Right ventricle myocardium superior (tissue), 1 donor: Measurements from ENCODE around the gene HCN2. TPM values are rescaled to one million over a fixed set of nuclear protein-coding genes. Genes with fewer than 3 reads are reported as not detected.
"Not testable (repeated sequence)": the region's sequence is repeated elsewhere in the genome, so short reads cannot be mapped to it uniquely, and the experiment has no call there.

Experiments
- ATAC-seq: fragments of 200-7000 bp; cut with Tn5 transposase; one replicate; pipeline ENCODE4 v1.9.1; 2020; ENCODE audit warnings: mild to moderate bottlenecking; ENCODE audit not compliant: poor library complexity
- DNase-seq: peaks from one replicate; pipeline ENCODE4 v3.0.0-alpha.2; 2020
- intact Hi-C: fragments of 100-400 bp; cut with DNase I; formaldehyde crosslinking; loops from one replicate; pipeline ENCODE4 v1.11.2; 2022
- total RNA-seq: library from RNA; stranded (reverse); fragmentation: NEBNext Ultra II Directional; extraction: Animal tissue kit (Norgen Biotek cat#: 25700); gene quantifications from one replicate; pipeline ENCODE4 v1.2.1, GENCODE V29; 2021
- donor health status: DM: no; HTN: yes; CAD: no; lungs with severe emphysema.

HCN2 gene
- total RNA-seq, 1 donor from 2014 or later = 4.1 TPM

DNA sequence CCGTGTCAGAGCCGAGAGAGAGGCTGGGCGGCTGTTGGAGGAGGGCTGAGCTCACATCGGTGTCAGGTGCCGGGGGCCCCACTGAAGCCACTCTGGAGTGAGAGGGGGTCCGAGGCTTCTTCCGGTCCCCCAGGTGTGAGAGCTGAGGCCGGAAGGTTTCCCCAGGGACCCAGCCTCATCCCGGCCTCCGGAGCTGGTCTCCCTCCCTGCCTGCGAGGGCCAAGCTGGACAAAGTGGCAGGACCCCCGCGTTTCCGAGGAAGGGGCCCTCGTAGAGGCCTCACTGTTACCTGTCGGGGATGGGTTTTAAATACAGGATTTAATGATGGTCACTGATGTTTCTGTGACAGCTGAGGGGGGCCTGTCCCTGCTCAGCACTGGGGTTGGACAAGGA is 6.6 kb downstream of the HCN2 start:
- DNase-seq (no peak), ATAC-seq (no peak)
- intact Hi-C loops = no loop called here

DNA sequence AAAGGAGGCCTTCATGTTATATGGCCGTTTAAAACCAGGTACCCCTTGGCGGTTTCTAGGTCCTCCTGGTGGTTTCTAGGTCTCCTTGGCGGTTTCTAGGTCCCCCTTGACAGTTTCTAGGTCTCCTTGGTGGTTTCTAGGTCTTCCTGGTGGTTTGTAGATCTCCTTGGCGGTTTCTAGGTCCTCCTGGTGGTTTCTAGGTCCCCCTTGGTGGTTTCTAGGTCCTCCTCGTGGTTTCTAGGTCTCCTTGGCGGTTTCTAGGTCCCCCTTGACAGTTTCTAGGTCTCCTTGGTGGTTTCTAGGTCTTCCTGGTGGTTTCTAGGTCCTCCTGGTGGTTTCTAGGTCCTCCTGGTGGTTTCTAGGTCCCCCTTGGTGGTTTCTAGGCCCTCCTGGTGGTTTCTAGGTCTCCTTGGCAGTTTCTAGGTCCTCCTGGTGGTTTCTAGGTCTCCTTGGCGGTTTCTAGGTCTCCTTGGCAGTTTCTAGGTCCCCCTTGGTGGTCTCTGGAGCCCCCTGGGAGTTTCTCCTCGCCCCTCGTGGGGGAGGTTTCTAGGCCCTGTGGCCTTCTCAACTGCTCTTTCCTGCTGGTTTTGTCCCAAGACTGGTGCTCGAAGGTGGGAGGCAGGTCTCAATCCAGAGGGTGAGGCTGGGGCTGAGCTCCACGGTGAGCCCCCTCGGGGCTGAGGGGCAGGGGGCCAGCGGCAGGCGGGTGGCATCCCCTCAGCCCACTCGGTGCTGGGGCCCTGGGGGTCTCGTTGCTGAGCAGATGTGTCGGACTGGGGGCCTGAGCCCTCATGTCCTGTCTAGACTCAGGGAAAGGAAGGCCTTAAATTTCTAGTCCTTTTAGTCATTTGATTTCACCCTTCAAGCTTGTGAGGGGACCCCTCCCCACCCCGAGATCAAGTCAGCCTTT is 8.0 kb downstream of the HCN2 start:
- ATAC-seq = no peak
- no peak for DNase-seq
- intact Hi-C loops = no loop called here

DNA sequence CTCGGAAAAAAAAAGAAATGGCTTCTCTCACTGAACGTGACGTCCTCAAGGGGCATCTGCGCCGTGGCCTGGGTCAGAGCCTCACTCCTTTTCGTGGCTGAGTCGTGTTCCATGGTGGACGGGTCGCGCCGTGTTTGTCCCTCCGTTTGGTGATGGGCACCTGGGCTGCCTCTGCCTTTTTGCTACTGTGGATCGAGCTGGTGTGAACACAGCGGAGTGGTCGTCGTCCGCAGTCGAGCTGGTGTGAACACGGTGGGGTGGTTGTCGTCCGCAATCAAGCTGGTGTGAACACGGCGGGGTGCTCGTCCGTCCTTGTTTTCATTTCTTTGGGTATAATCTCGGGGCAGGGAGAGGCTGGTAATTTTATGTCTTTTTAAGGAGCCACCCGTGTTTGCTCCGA is 11.6 kb downstream of the HCN2 start:
- ATAC-seq (no peak), DNase-seq (no peak)
- intact Hi-C loops = no loop called here

DNA sequence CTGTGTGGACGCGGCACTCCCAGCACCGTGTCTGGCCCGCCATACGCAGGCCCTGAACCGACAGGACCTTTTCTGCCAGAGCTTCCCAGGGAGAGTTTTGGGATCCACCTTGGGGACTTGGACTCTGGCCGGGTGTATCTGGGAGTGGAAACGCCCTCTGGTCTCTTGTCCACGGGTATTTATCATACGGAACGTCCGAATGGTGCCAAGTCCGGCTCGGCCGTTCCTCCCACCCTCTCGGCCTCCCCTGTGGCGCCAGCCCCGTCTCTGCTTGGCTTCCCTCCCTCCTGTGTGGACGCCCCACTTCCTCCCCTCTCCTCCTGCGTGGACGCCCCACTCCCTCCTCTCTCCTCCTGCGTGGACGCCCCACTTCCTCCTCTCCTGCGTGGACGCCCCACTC is 12.1 kb downstream of the HCN2 start:
- intact Hi-C loops = no loop called here
- DNase-seq (no peak), ATAC-seq (no peak)

DNA sequence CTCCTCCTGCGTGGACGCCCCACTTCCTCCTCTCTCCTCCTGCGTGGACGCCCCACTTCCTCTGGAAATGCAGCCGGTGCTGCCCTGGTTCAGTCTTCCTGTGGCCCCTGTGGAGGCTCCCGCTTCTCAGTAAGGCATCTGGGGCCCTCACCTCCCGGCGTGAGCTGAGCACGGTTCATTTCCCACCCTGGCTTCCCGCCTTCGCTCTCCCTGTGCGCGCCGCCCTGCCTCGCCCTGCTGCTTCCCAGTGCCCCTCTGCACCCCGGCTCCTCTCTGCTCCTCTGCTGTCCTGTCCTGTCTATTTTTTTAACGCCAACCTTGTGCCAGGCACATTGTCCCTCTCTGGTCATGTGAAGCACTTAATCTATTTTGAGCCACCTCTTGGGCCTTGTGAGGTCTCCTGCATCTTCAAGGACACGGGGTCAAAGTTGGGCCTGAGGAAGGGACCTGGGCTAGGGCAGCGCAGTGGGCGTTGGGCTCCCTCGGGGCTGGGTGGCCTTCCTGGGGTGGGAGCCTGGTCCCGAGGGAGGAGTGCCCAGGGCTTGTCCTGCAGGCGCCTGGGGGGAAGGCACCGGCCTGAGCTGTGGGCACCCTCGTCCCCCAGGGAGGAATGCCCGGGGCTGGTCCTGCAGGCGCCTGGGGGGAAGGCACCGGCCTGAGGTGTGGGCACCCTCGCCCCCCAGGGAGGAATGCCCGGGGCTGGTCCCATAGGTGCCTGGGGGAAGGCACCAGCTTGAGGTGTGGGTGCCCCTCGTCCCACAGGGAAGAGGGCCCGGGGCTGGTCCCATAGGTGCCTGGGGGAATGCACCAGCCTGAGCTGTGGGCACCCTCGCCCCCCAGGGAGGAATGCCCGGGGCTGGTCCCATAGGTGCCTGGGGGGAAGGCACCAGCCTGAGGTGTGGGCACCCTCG is 13.0 kb downstream of the HCN2 start:
- ATAC-seq (peak; percentile 71), DNase-seq (no peak)
- intact Hi-C loops = no loop called here

DNA sequence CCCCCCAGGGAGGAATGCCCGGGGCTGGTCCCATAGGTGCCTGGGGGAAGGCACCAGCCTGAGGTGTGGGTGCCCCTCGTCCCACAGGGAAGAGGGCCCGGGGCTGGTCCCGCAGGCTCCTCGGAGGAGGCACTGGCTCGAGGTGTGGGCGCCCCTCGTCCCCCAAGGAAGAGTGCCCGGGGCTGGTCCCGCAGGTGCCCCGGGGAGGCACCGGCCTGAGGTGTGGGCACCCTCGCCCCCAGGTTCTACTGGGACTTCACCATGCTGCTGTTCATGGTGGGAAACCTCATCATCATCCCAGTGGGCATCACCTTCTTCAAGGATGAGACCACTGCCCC is 13.6 kb downstream of the HCN2 start:
- DNase-seq, intact Hi-C loops: not testable (repeated sequence)
- peak; percentile 11 for ATAC-seq

DNA sequence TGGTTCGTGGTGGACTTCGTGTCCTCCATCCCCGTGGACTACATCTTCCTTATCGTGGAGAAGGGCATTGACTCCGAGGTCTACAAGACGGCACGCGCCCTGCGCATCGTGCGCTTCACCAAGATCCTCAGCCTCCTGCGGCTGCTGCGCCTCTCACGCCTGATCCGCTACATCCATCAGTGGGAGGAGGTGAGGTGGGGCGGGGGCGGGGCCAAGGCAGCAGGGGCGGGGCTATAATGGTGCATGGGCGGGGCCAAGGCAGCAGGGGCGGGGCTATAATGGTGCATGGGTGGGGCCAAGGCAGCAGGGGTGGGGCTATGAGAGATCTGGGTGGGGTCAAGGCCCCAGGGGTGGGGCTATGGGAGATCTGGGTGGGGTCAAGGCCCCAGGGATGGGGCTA is 14.1 kb downstream of the HCN2 start:
- intact Hi-C loops, ATAC-seq, DNase-seq: not testable (repeated sequence)

DNA sequence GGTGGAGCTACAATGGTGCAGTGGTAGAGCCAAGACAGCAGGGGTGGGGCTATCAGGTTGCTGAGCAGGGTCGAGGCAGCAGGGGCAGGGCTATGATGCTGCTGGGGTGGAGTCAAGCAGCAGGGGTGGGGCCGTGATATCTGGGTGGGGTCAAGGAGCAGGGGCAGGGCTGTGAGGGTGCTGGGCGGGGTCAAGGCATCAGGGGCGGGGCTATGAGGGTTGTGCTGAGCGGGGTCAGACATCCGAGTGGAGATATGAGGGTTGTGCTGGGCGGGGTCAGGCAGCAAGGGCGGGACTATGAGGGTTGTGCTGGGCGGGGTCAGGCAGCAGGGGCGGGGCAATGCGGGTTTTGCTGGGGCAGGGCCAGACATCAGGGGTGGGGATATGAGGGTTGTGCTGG is 14.7 kb downstream of the HCN2 start:
- ATAC-seq = no peak
- intact Hi-C loops = no loop called here
- DNase-seq = no peak

DNA sequence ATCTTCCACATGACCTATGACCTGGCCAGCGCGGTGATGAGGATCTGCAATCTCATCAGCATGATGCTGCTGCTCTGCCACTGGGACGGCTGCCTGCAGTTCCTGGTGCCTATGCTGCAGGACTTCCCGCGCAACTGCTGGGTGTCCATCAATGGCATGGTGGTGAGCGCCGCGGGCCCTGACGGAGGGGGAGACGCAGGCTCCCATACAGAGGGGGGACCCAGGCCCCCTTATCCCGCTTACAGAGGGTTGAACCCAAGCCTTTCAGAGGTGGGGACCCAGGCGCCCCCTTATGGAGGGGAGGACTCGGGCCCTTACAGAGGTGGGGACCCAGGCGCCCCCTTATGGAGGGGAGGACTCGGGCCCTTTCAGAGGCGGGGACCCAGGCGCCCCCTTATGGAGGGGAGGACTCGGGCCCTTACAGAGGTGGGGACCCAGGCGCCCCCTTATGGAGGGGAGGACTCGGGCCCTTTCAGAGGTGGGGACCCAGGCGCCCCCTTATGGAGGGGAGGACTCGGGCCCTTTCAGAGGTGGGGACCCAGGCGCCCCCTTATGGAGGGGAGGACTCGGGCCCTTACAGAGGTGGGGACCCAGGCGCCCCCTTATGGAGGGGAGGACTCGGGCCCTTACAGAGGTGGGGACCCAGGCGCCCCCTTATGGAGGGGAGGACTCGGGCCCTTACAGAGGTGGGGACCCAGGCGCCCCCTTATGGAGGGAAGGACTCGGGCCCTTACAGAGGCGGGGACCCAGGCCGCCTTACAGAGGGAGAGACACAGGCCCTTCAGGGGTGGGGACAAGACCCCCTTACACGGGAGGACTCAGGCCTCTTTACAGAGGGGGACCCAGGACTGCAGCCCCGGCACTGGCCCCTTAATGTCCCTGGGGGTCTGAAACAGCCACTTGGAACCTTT is 15.6 kb downstream of the HCN2 start:
- ATAC-seq, intact Hi-C loops: not testable (repeated sequence)

DNA sequence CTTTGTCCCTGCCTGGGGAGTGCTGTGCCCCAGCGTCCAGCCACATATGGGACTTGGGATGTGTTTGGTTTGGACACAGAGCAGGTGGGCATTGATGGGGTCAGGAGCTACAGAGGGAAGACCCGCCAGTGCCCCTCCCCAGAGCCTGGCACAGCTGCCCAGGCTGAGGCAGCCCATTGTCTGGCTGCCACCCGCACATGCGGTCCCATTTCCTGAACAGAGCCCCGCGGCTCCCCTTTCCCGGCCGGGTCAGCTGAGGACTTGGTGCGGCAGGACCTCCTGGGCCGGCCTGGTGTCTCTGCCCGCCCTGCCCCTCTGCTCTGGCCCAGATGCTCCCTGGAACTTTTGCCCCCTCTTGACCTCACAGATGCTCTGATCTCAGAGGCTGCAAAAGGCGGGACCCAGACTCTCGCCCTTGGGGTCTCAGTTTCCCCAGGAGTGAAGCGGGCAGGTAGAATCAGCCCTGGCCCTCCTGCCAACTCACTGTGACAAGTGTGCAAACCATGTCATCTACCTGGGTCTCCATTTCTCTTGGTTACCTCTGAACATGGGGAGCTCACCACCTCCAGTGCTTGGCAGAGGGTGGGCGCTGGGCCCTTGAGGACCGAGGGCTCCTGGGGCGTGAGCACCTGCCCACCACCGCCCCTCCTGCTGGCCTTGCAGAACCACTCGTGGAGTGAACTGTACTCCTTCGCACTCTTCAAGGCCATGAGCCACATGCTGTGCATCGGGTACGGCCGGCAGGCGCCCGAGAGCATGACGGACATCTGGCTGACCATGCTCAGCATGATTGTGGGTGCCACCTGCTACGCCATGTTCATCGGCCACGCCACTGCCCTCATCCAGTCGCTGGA is 17.8 kb downstream of the HCN2 start:
- DNase-seq (no peak), ATAC-seq (no peak)
- intact Hi-C loops = no loop called here

More for the DNA sequence above, 15.6 kb downstream of the HCN2 start:
- DNase-seq = not testable (repeated sequence)

DNA sequence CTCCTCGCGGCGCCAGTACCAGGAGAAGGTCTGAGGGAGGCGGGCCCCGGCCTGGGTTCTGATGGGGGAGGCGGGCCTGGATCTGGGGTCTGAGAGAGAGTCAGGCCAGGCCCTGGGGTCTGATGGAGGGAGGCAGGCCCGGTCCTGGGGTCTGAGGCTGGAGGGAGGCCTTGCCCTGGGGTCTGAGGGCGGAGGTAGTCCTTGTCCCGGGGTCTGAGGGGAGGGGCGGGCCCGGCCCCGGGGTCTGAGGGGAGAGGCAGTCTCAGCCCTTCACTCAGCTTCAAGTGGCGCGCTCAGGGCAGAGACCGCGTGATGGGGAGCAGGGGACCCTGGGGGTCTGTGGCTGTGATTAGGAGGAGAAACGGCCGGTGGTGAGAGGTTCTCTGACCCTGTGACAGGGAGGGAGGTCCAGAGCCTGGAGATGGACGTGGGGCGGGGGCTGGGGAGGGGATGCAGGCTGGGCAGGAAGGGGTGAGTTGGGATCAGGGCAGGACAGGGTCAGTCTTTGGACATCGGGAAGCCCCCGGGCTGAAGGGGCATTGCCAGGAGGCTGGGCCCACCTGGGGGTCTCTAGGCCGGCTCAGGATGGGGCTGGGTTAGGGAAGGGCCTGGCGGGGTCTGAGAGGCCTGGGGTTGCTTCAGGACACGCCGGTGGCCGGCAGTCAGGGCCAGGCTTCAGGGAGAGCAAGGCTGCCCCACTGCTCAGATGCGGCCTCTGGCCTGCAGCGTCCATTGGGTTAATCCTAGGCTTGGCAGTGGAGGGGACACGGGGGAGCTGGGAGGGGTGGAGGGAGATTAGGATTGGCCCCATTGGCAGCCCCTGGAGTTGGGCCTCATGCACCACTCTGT is 18.7 kb downstream of the HCN2 start:
- DNase-seq (no peak), ATAC-seq (no peak)
- intact Hi-C loops = no loop called here

DNA sequence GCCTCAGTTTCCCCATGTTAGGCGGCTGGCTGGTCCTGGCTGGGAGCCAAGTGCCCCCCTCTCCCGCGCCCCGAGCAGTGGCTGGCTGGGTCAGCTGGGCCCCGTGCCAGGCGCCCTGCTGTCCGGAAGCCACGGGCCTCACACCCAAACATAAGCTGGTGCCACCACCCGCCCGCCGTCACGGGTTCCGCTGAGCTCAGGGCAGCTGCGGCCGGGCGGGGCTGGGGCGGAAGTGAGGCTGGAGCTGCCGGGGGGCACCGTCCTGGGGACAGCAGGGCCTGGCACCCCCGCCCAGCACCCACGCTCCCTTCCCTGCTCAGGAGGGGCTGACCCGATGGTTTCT is 19.3 kb downstream of the HCN2 start:
- ATAC-seq = peak; percentile 57
- DNase-seq = peak; percentile 76
- intact Hi-C loops = no loop called here

DNA sequence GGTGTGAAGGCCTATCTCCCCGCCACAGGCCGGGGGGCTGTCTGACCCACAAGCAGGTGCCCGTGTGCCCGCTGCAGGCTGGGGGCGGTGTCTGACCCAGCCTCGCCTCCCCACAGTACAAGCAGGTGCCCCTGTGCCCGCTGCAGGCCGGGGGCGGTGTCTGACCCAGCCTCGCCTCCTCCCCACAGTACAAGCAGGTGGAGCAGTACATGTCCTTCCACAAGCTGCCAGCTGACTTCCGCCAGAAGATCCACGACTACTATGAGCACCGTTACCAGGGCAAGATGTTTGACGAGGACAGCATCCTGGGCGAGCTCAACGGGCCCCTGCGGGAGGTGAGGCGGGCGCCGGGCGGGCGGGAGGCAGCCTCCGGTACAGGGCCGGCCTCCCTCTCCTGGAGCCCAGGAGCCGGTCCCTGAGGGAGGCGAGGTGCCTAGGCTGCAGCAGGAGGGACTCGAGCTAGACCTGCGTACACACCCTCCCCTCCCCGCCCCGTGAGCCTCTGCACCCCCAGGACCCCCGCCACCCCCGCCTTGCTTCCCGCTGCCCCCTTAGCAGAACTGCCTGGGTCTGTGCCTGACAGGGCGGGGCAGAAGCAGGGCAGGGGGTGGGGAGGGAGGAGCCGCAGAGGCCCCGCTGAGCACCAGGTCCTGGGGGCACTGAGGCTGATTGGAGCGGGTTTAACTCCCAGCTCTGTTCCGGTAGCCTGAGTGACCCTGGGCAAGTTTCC is 20.6 kb downstream of the HCN2 start:
- intact Hi-C loops = no loop called here
- peak; percentile 7 for ATAC-seq
- no peak for DNase-seq

DNA sequence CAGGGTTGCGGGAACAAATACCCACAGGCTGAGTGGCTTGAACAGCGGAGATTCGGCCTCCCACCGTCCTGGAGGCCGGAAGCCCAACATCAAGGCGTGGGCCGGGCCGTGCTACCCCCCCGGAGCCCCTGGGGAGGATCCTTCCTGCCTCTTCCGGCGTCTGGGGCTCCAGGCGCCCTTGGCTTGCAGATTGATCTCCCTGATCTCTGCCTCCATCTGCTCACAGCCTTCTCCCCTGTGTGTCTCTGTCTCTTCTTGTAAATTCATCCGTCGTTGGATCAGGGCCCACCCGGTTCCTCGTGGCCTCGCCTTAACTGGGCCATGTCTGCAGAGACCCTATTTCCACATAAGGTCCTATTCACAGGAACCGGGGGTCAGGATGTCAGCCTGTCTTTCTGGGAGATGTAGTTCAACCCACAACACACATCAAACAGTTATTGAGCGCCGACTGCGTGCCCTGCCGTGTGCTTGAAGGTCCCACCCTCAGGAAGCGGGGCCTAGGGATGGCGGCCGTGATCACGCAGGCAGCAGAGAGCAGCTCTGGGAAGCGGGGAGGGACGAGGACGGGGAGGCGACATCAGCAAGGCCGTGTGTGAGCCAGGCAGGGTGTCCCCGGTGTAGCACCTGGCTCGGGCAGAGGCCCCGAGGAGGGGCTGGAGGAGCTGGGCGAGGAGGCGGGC is 21.3 kb downstream of the HCN2 start:
- ATAC-seq = peak; percentile 67
- DNase-seq = peak; percentile 66
- intact Hi-C loops = no loop called here

DNA sequence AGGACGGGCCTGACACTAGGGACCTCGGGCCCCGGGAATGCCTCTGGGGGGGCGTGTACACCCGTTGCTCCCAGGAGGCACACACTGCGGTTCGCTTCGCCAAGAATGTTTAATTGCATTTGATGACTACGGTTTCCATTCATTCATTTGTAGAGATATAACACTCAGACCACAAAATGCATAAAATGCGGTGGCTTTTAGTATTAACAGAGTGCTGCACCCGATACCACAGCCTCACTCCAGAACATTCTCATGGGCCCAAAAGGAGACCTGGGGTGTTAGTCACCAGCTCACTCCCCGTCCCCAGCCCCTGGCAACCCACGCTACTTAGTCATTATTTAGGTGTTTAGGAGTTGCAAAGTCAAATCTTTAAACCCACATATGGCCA is 21.8 kb downstream of the HCN2 start:
- DNase-seq (no peak), ATAC-seq (no peak)
- intact Hi-C loops = no loop called here

DNA sequence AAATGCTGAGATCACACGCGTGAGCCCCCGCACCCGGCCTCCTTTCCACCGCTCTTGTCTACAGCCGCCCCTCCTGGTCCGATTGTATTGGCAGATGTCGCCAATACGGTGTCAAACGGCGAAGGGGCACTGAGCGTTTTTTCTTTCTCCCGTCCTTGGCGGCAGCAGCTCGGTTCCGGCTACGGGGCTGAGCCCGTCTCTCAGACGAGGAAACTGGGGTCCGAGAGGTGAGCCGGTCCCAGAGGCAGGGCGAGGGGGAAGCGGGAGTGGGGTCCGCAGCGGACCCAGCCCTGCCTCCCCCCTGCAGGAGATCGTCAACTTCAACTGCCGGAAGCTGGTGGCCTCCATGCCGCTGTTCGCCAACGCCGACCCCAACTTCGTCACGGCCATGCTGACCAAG is 23.3 kb downstream of the HCN2 start:
- DNase-seq (no peak), ATAC-seq (no peak)
- intact Hi-C loops = no loop called here
